Measurements from ENCODE around the gene TSPAN18. TPM values are rescaled to one million over a fixed set of nuclear protein-coding genes. Genes with fewer than 3 reads are reported as not detected.

The TSPAN18 gene
- total and polyA plus RNA-seq, 2 of the 8 experiments (the other 6 are each of a cell fraction or from before 2014, with no cell fraction given): 5.2 to 10.2 TPM

DNA sequence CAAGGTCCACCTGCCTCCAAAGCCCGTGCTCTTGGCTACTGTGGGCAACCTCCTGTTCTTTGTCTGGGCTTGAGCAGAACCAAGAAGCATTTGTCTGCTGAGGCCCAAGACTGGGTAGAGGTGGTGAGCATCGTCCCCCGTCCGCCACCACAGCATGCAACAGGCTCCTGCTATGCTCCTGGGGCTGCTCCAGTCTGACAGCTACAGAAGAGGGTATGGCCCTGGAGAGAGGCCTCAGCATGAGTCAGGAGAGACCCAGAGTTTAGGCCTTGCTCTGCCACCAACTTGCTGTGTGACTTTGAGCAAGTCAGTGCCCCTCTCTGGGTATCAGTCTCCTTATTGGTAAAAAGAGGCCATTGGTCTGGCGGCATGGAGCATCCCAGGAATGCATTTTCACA lies 132.8 kb downstream of the TSPAN18 start (continued):
- TF ChIP-seq, protein P1, sequence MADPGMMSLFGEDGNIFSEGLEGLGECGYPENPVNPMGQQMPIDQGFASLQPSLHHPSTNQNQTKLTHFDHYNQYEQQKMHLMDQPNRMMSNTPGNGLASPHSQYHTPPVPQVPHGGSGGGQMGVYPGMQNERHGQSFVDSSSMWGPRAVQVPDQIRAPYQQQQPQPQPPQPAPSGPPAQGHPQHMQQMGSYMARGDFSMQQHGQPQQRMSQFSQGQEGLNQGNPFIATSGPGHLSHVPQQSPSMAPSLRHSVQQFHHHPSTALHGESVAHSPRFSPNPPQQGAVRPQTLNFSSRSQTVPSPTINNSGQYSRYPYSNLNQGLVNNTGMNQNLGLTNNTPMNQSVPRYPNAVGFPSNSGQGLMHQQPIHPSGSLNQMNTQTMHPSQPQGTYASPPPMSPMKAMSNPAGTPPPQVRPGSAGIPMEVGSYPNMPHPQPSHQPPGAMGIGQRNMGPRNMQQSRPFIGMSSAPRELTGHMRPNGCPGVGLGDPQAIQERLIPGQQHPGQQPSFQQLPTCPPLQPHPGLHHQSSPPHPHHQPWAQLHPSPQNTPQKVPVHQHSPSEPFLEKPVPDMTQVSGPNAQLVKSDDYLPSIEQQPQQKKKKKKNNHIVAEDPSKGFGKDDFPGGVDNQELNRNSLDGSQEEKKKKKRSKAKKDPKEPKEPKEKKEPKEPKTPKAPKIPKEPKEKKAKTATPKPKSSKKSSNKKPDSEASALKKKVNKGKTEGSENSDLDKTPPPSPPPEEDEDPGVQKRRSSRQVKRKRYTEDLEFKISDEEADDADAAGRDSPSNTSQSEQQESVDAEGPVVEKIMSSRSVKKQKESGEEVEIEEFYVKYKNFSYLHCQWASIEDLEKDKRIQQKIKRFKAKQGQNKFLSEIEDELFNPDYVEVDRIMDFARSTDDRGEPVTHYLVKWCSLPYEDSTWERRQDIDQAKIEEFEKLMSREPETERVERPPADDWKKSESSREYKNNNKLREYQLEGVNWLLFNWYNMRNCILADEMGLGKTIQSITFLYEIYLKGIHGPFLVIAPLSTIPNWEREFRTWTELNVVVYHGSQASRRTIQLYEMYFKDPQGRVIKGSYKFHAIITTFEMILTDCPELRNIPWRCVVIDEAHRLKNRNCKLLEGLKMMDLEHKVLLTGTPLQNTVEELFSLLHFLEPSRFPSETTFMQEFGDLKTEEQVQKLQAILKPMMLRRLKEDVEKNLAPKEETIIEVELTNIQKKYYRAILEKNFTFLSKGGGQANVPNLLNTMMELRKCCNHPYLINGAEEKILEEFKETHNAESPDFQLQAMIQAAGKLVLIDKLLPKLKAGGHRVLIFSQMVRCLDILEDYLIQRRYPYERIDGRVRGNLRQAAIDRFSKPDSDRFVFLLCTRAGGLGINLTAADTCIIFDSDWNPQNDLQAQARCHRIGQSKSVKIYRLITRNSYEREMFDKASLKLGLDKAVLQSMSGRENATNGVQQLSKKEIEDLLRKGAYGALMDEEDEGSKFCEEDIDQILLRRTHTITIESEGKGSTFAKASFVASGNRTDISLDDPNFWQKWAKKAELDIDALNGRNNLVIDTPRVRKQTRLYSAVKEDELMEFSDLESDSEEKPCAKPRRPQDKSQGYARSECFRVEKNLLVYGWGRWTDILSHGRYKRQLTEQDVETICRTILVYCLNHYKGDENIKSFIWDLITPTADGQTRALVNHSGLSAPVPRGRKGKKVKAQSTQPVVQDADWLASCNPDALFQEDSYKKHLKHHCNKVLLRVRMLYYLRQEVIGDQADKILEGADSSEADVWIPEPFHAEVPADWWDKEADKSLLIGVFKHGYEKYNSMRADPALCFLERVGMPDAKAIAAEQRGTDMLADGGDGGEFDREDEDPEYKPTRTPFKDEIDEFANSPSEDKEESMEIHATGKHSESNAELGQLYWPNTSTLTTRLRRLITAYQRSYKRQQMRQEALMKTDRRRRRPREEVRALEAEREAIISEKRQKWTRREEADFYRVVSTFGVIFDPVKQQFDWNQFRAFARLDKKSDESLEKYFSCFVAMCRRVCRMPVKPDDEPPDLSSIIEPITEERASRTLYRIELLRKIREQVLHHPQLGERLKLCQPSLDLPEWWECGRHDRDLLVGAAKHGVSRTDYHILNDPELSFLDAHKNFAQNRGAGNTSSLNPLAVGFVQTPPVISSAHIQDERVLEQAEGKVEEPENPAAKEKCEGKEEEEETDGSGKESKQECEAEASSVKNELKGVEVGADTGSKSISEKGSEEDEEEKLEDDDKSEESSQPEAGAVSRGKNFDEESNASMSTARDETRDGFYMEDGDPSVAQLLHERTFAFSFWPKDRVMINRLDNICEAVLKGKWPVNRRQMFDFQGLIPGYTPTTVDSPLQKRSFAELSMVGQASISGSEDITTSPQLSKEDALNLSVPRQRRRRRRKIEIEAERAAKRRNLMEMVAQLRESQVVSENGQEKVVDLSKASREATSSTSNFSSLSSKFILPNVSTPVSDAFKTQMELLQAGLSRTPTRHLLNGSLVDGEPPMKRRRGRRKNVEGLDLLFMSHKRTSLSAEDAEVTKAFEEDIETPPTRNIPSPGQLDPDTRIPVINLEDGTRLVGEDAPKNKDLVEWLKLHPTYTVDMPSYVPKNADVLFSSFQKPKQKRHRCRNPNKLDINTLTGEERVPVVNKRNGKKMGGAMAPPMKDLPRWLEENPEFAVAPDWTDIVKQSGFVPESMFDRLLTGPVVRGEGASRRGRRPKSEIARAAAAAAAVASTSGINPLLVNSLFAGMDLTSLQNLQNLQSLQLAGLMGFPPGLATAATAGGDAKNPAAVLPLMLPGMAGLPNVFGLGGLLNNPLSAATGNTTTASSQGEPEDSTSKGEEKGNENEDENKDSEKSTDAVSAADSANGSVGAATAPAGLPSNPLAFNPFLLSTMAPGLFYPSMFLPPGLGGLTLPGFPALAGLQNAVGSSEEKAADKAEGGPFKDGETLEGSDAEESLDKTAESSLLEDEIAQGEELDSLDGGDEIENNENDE (IDR thresholded peaks at IDR 0.05; ENCODE audit: insufficient replicate concordance, low read length): no peak
- TF ChIP-seq KDM4A (IDR thresholded peaks at IDR 0.05; ENCODE audit: low read depth, low read length, severe bottlenecking) (no peak), RAD21 (IDR thresholded peaks at IDR 0.05 in 1 of 2, conservative IDR thresholded peaks at IDR 0.05 in 1 of 2; ENCODE audit: low read depth in 2 of 2, low read length in 2 of 2) (no peak), SP1 (IDR thresholded peaks at IDR 0.05; ENCODE audit: low read depth, low read length) (no peak), MAFK (IDR thresholded peaks at IDR 0.05; ENCODE audit: low read depth, low read length) (no peak), GABPA (IDR thresholded peaks at IDR 0.05; ENCODE audit: borderline replicate concordance, insufficient read depth, low read length) (no peak), FOSL1 (IDR thresholded peaks at IDR 0.05; ENCODE audit: insufficient read depth, low read depth, low read length) (no peak)
- TF ChIP-seq, protein P2, sequence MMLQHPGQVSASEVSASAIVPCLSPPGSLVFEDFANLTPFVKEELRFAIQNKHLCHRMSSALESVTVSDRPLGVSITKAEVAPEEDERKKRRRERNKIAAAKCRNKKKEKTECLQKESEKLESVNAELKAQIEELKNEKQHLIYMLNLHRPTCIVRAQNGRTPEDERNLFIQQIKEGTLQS (IDR thresholded peaks at IDR 0.05; ENCODE audit: insufficient read depth, low read depth, low read length): no peak
